ENCODE measurements around the gene MSANTD7.
"Not testable (repeated sequence)": the region's sequence is repeated elsewhere in the genome, so short reads cannot be mapped to it uniquely, and the experiment has no call there.

The MSANTD7 gene

DNA sequence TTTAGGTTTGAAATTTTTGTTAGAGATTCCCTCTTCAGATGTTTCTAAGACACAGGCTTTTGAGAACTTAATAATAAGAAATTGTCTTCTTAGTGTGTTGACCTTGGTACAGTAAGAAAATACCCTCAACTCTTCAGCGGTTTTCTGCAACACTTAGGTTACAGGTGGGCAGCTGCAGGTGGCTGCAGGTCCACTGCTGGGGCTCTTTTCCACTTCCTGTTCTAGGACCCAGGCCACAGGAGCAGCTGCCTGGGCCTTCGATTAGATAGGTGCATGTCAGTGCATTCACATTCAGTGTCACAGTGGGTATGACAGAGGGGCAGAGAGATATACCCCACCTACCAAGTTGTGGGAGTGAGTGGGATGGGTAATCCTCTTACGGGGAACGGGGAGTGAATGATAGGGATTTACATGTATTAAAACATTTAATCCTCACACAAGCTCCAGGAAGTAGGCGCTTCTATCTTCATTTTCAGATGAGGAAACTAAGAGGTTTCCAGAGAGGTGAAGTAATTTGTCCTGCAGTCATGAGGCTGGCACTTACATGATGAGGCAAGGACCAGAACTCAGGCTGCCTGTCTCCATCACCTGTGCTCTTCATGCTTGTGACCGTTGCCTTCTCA lies 20.3 kb downstream of the MSANTD7 start:
- Mint-ChIP-seq H3K27me3 (no peaks in the 10 kb centered on the region), H3K36me3 (ENCODE audit: low read depth) (peaks cover 52% of the 10 kb centered on the region), H3K9me3 (no peaks in the 10 kb centered on the region), H3K4me3 (no peak overlapping the region), H3K27ac (no peak overlapping the region), H3K4me1 (no peaks in the 10 kb centered on the region)
- no peak for DNase-seq
- ATAC-seq, result no peak

DNA sequence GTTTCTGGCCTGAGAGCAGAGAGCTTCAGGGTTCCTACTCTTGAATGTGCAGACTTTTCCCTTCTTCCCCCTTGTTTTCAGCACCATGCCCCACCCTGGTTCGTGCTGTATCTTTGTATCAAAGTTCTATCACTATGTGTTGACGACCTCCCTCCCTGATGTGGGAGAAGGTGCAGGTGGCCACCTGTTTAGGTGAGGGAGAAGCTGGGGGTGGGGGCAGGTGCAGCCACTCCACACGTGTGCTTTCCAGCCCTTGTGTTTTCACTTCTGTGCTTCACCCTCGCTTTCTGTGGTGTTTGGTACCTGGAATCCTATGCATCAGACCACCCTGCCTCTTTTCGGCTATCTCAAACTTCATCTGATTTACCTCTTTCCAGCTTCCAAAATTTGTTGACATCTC lies 20.9 kb downstream of the MSANTD7 start:
- Mint-ChIP-seq H3K4me1 (no peaks in the 10 kb centered on the region), H3K27me3 (no peaks in the 10 kb centered on the region), H3K4me3 (no peak overlapping the region), H3K9me3 (no peaks in the 10 kb centered on the region), H3K36me3 (ENCODE audit: low read depth) (peaks cover 50% of the 10 kb centered on the region), H3K27ac (no peak overlapping the region)
- ATAC-seq, result no peak
- DNase-seq, result no peak

DNA sequence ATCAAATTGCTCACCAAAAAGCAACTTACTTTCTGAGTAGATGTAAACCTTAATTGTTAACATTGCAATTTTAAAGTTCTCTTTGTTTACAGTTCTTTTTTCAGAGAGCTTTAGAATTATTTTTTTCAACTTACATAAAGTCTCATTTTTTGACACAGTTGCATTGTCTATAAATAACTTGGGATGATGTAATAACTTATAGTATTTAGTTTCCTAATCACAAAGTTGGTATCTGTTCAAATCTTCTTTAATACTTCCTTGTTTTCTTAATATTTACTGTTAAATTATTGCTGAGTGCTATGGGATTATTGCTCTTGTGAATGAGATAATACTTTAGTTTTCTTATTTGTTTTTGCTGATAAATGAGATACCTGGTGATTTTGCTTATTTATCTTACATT lies 21.7 kb downstream of the MSANTD7 start:
- no peak for DNase-seq

DNA sequence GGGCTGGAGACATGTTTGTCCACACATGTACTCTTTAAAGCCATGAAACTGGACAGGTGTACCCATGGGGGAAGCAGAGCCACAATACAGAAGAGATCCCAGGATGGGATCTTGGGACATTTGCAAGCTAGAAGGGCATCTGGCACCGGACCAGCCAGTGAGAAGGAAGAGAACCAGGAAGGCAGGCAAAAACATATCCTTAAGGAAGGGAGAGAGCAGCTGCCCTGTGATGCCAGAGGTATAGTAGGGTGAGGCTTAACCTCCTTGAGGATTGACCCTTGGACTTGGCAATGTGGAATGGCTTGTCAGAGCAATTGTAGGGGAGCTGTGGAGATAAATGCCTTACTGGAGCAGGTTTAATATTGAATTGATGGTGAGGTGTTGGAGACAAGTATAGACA lies 22.7 kb downstream of the MSANTD7 start:
- no peak for DNase-seq
- Mint-ChIP-seq H3K9me3 (no peaks in the 10 kb centered on the region), H3K4me1 (no peaks in the 10 kb centered on the region), H3K27me3 (no peaks in the 10 kb centered on the region), H3K27ac (no peak overlapping the region), H3K4me3 (no peak overlapping the region), H3K36me3 (ENCODE audit: low read depth) (peaks cover 48% of the 10 kb centered on the region)
- ATAC-seq, result no peak

More for the DNA sequence above, 21.7 kb downstream of the MSANTD7 start:
- Mint-ChIP-seq H3K27ac (no peak overlapping the region), H3K4me1 (no peaks in the 10 kb centered on the region), H3K36me3 (ENCODE audit: low read depth) (peaks cover 49% of the 10 kb centered on the region), H3K4me3 (no peak overlapping the region), H3K27me3 (no peaks in the 10 kb centered on the region), H3K9me3 (no peaks in the 10 kb centered on the region)
- ATAC-seq, result no peak

DNA sequence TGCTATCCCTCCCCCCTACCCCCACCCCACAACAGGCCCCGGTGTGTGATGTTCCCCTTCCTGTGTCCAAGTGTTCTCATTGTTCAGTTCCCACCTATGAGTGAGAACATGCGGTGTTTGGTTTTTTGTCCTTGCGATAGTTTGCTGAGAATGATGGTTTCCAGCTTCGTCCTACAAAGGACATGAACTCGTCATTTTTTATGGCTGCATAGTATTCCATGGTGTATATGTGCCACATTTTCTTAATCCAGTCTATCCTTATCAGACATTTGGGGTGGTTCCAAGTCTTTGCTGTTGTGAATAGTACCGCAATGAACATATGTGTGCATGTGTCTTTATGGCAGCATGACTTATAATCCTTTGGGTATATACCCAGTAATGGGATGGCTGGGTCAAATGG lies 26.4 kb downstream of the MSANTD7 start:
- H3K4me1 Mint-ChIP-seq, H3K27ac Mint-ChIP-seq, H3K27me3 Mint-ChIP-seq, H3K9me3 Mint-ChIP-seq, DNase-seq, H3K4me3 Mint-ChIP-seq, ATAC-seq: not testable (repeated sequence)
- H3K36me3 Mint-ChIP-seq (ENCODE audit: low read depth), result peaks cover 51% of the 10 kb centered on the region

DNA sequence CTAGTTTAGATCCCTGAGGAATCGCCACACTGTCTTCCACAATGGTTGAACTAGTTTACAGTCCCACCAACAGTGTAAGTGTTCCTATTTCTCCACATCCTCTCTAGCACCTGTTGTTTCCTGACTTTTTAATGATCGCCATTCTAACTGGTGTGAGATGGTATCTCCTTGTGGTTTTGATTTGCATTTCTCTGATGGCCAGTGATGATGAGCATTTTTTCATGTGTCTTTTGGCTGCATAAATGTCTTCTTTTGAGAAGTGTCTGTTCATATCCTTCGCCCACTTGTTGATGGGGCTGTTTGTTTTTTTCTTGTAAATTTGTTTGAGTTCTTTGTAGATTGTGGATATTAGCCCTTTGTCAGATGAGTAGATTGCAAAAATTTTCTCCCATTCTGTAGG lies 26.8 kb downstream of the MSANTD7 start:
- not testable (repeated sequence) for H3K4me3 Mint-ChIP-seq, H3K27me3 Mint-ChIP-seq, ATAC-seq, DNase-seq, H3K27ac Mint-ChIP-seq, H3K4me1 Mint-ChIP-seq, H3K9me3 Mint-ChIP-seq
- peaks cover 53% of the 10 kb centered on the region for H3K36me3 Mint-ChIP-seq (ENCODE audit: low read depth)

DNA sequence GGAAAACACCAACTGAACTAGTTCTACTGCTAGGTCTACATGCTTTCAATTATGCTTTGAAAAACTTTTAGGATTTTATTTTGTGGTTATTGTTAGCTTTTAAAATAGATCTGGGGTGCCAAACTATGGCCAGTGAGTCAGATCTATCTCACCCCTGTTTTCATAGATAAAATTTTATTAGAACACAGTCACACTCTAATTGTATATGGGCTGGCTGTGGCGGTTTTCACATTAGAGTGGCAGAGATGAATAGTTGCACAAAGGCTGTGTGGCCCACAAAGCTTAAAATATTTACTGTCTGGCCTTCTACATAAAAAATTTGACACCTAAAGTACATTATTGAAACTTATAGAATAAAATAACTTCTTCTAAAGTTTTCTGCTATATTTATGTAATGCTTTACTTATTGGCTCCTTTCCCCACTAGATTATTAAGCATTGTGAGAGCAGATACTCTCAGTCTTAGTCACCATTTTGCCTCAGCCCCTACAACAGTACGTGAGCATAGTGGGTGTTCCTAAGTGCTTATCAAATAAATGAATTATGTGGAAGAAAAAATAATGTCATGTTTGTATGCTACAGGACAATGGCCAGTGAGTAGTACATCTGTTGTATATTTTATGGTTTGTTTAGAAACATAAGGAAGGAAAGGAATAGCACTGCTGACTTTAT lies 35.1 kb downstream of the MSANTD7 start:
- no peak for DNase-seq
- H3K4me3 Mint-ChIP-seq, result no peak overlapping the region
- H3K9me3 Mint-ChIP-seq, result no peaks in the 10 kb centered on the region
- H3K36me3 Mint-ChIP-seq (ENCODE audit: low read depth), result peaks cover 19% of the 10 kb centered on the region
- no peak overlapping the region for H3K27ac Mint-ChIP-seq
- no peak for ATAC-seq
- no peaks in the 10 kb centered on the region for H3K27me3 Mint-ChIP-seq
- peaks cover 18% of the 10 kb centered on the region for H3K4me1 Mint-ChIP-seq

DNA sequence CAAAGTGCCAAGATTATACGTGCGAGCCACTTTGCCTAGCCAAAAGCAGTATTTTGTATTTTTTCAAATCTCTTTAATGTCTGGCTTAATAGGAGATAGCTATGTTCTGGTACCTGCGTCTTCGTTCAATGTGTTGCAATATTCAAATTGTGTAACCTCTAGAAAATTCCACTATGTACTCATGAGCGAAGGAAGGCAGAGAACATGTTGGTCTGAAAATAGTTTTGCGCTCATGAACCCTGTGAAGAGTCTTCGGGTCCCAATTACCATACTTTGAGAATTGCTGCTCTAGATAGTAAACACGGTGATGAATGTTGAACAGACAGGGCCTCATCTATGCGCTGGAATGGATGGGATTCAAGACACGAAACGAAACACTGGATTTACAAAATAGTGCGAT lies 37.8 kb downstream of the MSANTD7 start:
- Mint-ChIP-seq H3K36me3 (ENCODE audit: low read depth) (peaks cover 18% of the 10 kb centered on the region), H3K27ac (no peak overlapping the region), H3K27me3 (no peaks in the 10 kb centered on the region), H3K9me3 (no peaks in the 10 kb centered on the region), H3K4me3 (no peak overlapping the region), H3K4me1 (peaks cover 31% of the 10 kb centered on the region)
- no peak for ATAC-seq
- DNase-seq, result no peak

DNA sequence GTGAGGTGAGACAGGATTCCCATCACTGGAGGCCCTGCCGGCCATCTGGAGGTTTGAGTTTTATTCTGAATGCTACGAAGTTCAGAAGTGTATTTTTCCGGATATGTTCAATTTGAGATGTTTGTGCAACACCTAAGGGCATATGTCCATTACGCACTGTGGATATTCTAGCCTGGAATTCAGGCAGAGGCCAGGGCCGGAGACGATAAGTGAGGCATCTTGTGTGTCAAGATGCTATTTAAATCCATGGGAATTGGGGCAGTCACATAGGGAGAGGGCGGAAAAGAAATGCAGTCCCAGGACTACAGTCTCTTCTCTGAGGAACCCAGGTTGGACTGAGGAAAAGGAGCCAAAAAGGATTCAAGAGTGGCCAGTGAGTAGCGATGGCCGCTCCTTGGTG lies 38.7 kb downstream of the MSANTD7 start:
- ATAC-seq (no peak), DNase-seq (no peak)
- peaks cover 17% of the 10 kb centered on the region for H3K36me3 Mint-ChIP-seq (ENCODE audit: low read depth)
- no peaks in the 10 kb centered on the region for H3K9me3 Mint-ChIP-seq
- H3K4me3 Mint-ChIP-seq, result peak overlapping the region; percentile 94
- H3K4me1 Mint-ChIP-seq, result peaks cover 35% of the 10 kb centered on the region
- H3K27me3 Mint-ChIP-seq, result no peaks in the 10 kb centered on the region
- H3K27ac Mint-ChIP-seq, result no peak overlapping the region

DNA sequence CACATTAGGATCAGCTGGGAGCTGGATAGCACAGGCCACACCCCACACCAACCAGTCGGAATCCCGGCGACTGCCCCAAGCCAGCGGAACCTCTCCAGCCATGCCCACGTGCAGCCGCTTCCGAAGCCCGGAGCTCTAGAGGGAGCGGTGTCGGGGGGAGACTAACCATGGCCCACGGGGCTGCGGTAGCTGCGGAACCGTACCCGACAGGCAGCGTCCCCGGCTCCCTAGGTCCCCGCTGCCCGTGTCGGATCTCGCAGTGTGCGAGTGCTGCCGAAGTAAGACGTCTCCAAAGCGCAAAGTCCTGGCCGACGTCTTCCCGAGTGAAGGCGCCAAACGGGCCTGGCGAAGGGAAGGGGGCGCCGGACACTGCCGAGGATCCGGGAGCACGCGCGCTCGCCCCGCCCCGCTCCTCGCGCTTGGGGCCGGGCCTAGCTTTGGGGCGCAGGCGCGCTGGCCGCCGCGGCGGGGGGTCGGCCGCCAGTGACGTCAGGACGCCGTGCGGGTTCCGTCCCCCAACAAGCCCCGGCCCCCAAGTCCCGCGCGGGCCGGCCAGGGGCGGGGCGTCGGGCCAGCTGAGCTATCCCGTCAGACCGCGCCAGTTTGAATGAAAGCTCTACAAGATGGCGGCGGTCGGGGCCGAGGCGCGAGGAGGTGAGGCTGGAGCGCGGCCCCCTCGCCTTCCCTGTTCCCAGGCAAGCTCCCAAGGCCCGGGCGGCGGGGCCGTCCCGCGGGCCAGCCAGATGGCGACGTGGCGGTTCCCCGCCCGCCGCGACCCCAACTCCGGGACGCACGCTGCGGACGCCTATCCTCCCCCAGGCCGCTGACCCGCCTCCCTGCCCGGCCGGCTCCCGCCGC lies 40.4 kb downstream of the MSANTD7 start, which contains the start of gene SUV39H2:
TSS of gene SUV39H2 (plus strand) at position 601 of the 858 bp plus-strand sequence. CDS start at position 624, 23 bp downstream.
- H3K36me3 Mint-ChIP-seq (ENCODE audit: low read depth), result peaks cover 30% of the 10 kb centered on the region
- peak within 1 kb of the TSS; percentile 94 for H3K4me3 Mint-ChIP-seq
- H3K27me3 Mint-ChIP-seq, result no peaks in the 10 kb centered on the region
- DNase-seq (peak; percentile 95), ATAC-seq (peak; percentile 96)
- H3K27ac Mint-ChIP-seq, result peak within 1 kb of the TSS; percentile 91
- H3K9me3 Mint-ChIP-seq, result no peaks in the 10 kb centered on the region
- peaks cover 37% of the 10 kb centered on the region for H3K4me1 Mint-ChIP-seq

DNA sequence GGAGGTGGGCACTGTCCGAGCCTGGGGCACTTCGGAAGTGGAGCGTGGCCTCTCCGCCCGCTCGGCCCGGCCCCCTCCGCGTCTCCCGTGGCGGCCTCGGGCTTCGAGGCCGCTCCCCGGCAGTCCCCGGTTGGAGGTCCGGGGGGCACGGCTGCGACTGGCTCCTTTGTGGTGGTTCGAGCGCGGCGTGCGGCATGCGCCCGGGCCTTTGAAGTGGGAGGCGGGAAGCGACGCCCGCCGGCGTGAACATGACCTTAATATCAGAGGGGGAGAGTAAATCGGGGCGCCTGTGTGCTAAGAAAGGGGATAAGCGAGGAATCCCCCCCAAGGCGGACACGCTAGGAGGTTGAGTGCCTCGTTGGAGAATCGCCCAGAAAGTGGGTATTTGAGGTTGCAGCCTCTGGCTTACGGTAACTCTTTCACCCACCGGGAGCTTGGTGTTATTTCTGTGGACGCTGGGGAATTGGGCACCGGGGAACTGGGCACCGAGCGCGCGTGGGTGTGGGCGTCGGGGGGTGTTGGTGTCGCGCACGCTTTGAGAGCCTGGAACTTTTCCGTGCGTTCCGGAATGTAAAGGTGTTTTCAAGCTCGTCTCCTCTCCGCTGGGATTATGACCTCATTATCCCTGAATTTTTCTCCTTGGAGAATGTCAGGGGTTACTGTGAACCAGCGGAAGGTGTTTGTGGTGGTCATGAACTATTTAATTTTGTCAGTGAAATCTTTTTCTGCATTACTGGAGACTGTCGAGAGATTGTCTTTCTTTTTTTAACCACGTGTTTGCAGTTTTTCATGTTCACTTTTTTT lies 41.2 kb downstream of the MSANTD7 start:
- Mint-ChIP-seq H3K27ac (peak overlapping the region; percentile 88), H3K4me3 (peak overlapping the region; percentile 94), H3K9me3 (no peaks in the 10 kb centered on the region), H3K4me1 (peaks cover 35% of the 10 kb centered on the region), H3K36me3 (ENCODE audit: low read depth) (peaks cover 30% of the 10 kb centered on the region), H3K27me3 (no peaks in the 10 kb centered on the region)
- ATAC-seq (peak; percentile 2), DNase-seq (peak; percentile 56)

DNA sequence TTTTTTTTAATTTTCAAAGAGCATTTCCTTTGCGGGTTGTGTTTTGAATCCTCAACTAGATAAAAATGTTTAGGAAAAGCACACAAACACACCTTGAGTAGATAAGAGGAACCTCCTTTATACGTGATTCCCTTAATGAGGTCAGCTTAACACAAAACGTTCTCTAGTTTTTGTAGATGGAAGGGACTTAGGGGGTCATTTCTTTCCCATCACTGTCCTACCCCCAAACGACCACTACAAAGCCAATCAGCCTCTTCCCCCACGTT lies 41.8 kb downstream of the MSANTD7 start:
- ATAC-seq, result no peak
- Mint-ChIP-seq H3K27ac (peak overlapping the region; percentile 88), H3K27me3 (no peaks in the 10 kb centered on the region)

DNA sequence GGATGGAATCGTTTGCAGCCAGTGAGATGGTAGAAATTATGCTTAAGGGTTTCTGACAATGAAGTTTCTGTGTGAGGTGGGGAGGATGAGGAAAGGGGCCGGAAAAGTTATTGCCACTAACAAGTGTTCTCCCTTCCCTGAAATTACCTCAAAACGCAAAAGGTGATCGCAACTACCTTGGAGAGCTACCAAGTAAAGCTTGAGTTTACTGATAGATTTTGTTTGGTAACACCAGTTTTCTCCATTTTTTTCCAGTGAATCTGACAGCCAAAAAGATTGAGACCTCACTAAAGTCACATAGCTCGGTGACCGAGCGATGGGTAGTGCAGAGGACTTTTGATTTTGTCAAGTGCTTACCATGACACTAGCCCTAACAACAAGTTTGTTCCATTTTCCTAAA lies 42.1 kb downstream of the MSANTD7 start:
- Mint-ChIP-seq H3K27me3 (no peaks in the 10 kb centered on the region), H3K4me1 (peaks cover 35% of the 10 kb centered on the region), H3K36me3 (ENCODE audit: low read depth) (peaks cover 30% of the 10 kb centered on the region), H3K4me3 (peak overlapping the region; percentile 94), H3K27ac (peak overlapping the region; percentile 88), H3K9me3 (no peaks in the 10 kb centered on the region)
- no peak for DNase-seq
- ATAC-seq, result no peak

More for the DNA sequence above, 41.8 kb downstream of the MSANTD7 start:
- no peaks in the 10 kb centered on the region for H3K9me3 Mint-ChIP-seq
- H3K4me1 Mint-ChIP-seq, result peaks cover 35% of the 10 kb centered on the region
- peak overlapping the region; percentile 94 for H3K4me3 Mint-ChIP-seq
- H3K36me3 Mint-ChIP-seq (ENCODE audit: low read depth), result peaks cover 30% of the 10 kb centered on the region
- DNase-seq, result no peak

DNA sequence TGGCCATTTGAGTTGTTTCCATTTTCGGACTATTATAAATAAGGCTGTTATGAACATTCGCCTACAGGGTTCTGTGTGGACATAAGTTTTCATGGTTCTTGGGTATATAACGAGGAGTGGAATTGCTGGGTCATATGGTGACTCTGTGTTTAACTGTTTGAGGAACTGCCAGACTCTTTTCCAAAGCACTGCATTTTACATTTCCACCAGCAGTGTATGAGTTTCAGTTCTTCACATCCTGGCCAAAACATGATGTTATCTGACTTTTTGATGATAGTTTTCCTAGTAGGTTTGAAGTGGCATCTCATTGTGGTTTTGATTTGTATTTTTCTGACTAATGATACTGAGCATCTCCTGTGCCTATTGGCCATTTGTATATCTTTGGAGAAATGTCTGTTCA lies 46.0 kb downstream of the MSANTD7 start:
- no peak overlapping the region for H3K27ac Mint-ChIP-seq
- peak; percentile 79 for ATAC-seq
- peaks cover 21% of the 10 kb centered on the region for H3K4me1 Mint-ChIP-seq
- no peak for DNase-seq
- no peaks in the 10 kb centered on the region for H3K9me3 Mint-ChIP-seq
- H3K4me3 Mint-ChIP-seq, result no peak overlapping the region
- H3K36me3 Mint-ChIP-seq (ENCODE audit: low read depth), result peaks cover 30% of the 10 kb centered on the region
- H3K27me3 Mint-ChIP-seq, result no peaks in the 10 kb centered on the region
